ENCODE measurements around the gene PSD4. TPM values are rescaled to one million over a fixed set of nuclear protein-coding genes. Genes with fewer than 3 reads are reported as not detected.

The PSD4 gene
- total and polyA plus RNA-seq, 2 of the 8 experiments (the other 6 are each of a cell fraction or from before 2014, with no cell fraction given), result 0.53 to 1.2 TPM

DNA sequence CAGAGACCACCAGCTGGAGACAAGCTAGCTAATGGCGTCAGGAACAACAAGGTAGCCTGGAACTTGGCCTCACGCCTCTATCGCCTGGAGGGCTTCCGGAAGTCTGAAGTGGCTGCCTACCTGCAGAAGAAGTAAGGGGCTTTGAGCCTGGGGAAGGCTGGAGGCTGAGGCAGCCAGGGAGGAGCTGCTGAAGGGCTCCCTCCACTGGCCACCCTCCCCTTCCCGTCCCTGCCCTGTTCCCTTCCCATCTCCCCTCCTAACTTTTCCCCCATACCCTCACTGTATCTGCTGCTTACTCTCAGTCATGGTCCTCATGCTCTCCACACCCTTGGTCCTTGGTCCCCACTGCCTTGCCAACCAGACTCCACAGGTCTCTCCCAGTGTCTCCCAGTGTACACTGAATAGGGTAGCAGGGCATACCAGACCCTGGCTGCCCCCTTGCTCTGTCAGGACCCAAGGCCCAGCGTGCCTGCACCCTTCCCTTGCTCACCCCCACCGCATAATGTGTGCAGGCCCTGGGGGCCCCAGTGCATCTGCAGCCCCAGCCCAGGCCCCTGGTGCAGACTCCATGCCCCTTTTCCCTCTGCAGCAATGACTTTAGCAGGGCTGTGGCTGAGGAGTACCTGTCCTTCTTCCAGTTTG is 18.8 kb downstream of the PSD4 start:
- Histone ChIP-seq H2BK15ac (ENCODE audit: low read length) (no peak overlapping the region), H3K14ac (ENCODE audit: insufficient read length) (no peak overlapping the region), H3K27ac (ENCODE audit: low read depth, low read length) (no peak overlapping the region), H3K23me2 (ENCODE audit: low read depth, low read length) (no peaks in the 10 kb centered on the region; the same call in 1 of the 2 replicates), H3K9ac (replicated peaks in 1 of 4; ENCODE audit: extremely low read depth in 1 of 4, low read depth in 3 of 4, low read length in 3 of 4) (no peak overlapping the region), H3K4me2 (ENCODE audit: insufficient read depth in 1 of 2, low read depth in 2 of 2, low read length in 2 of 2) (no peak overlapping the region), H3K79me2 (ENCODE audit: control insufficient read depth in 1 of 2, insufficient read depth in 2 of 2, low read length in 2 of 2) (no peaks in the 10 kb centered on the region), H3K36me3 (ENCODE audit: control insufficient read depth in 2 of 4, insufficient read depth in 4 of 4, low read length in 3 of 4) (no peaks in the 10 kb centered on the region), H2BK5ac (ENCODE audit: low read depth, low read length) (no peak overlapping the region), H2BK20ac (ENCODE audit: low read length) (no peak overlapping the region), H3K23ac (ENCODE audit: insufficient read length) (no peak overlapping the region), H3K27me3 (replicated peaks in 1 of 4; ENCODE audit: control insufficient read depth in 3 of 4, extremely low read depth in 1 of 4, insufficient read depth in 3 of 4, low read length in 3 of 4) (no peaks in the 10 kb centered on the region), H3K9me3 (ENCODE audit: insufficient read depth in 2 of 2, low read depth in 1 of 2, low read length in 1 of 2) (no peaks in the 10 kb centered on the region), H4K5ac (ENCODE audit: insufficient read length, low read depth, low read length) (no peak overlapping the region), H3K4ac (replicated peaks; ENCODE audit: insufficient read length, low read depth, low read length) (no peak overlapping the region), H2BK120ac (replicated peaks; ENCODE audit: low read depth, low read length) (no peak overlapping the region), H3K56ac (replicated peaks; ENCODE audit: insufficient read length, low read depth, low read length) (no peak overlapping the region), H4K8ac (ENCODE audit: extremely low read depth, insufficient read depth, low read length) (no peak overlapping the region), H4K91ac (replicated peaks; ENCODE audit: insufficient read length, low read length) (no peak overlapping the region), H3K18ac (ENCODE audit: extremely low read depth, low read length) (no peak overlapping the region), H3K4me3 (ENCODE audit: extremely low read depth in 1 of 4, insufficient read depth in 2 of 4, low read depth in 3 of 4, low read length in 4 of 4) (no peak overlapping the region), H3K4me1 (replicated peaks in 1 of 4; ENCODE audit: control insufficient read depth in 3 of 4, insufficient read depth in 4 of 4, low read length in 3 of 4) (no peaks in the 10 kb centered on the region), H4K20me1 (replicated peaks in 1 of 2; ENCODE audit: control insufficient read depth in 1 of 2, insufficient read depth in 2 of 2, low read length in 2 of 2) (no peaks in the 10 kb centered on the region), H3K79me1 (ENCODE audit: low read depth, low read length) (no peaks in the 10 kb centered on the region), H2AK5ac (ENCODE audit: low read depth, low read length) (no peak overlapping the region), H2BK12ac (ENCODE audit: low read depth, low read length) (no peak overlapping the region), H2AFZ (ENCODE audit: low read length) (no peak overlapping the region)
- DNase-seq (ENCODE audit: low read depth in 1 of 2, low spot score in 2 of 2), result no peak
- 59% methylated on average over 5 of the region's 7 CpGs; no CpG with 5 or more reads in 1 of the 2 experiments for WGBS, 2 experiments (ENCODE audit: extremely low coverage in 1 of 2, insufficient coverage in 1 of 2, insufficient read length in 1 of 2, insufficient replicate concordance in 2 of 2, low coverage in 1 of 2, low lambda C conversion rate in 2 of 2, missing lambda C conversion rate in 1 of 2)
- ChIA-PET CTCF (ENCODE audit: partially characterized antibody) (interaction anchor here (1.0 to 16.5 kb wide), 14 partner anchors 10 to 178 kb away, joined by 3 to 159 read pairs (median 11); partner anchors contain the start of gene PSD4), POLR2A (ENCODE audit: partially characterized antibody) (interaction anchor here (1.4 to 1.6 kb wide), 2 partner anchors 17 to 56 kb away, joined by 4 read pairs; no protein-coding TSS in a partner anchor)
- TF ChIP-seq RAD21 (IDR thresholded peaks at IDR 0.05 in 1 of 2, conservative IDR thresholded peaks at IDR 0.05 in 1 of 2; ENCODE audit: low read depth in 2 of 2, low read length in 2 of 2), result peak; percentile 66 to 71
- TF ChIP-seq CTCF (IDR thresholded peaks at IDR 0.05; ENCODE audit: control extremely low read depth in 1 of 3, insufficient read depth in 1 of 3, low read depth in 1 of 3, low read length in 3 of 3), result peak; percentile 64 to 70 (median 69)
- no peak for TF ChIP-seq HDAC6 (IDR thresholded peaks at IDR 0.05; ENCODE audit: low read depth, low read length)
- no peak for TF ChIP-seq KDM4A (IDR thresholded peaks at IDR 0.05; ENCODE audit: low read depth, low read length, severe bottlenecking)
- no peak for FAIRE-seq
